GM12891 (cell line): ENCODE results near the gene ZNF618.

Source experiments
- POLR2A ChIP-seq: IDR thresholded peaks from 2 replicates; pipeline ENCODE4 v1.6.1; 2011; ENCODE audit warnings: low read depth, low read length, control low read depth
- SPI1 ChIP-seq: IDR thresholded peaks from 2 replicates; pipeline ENCODE4 v1.6.1; 2011; ENCODE audit warnings: low read depth, low read length, control low read depth

DNA sequence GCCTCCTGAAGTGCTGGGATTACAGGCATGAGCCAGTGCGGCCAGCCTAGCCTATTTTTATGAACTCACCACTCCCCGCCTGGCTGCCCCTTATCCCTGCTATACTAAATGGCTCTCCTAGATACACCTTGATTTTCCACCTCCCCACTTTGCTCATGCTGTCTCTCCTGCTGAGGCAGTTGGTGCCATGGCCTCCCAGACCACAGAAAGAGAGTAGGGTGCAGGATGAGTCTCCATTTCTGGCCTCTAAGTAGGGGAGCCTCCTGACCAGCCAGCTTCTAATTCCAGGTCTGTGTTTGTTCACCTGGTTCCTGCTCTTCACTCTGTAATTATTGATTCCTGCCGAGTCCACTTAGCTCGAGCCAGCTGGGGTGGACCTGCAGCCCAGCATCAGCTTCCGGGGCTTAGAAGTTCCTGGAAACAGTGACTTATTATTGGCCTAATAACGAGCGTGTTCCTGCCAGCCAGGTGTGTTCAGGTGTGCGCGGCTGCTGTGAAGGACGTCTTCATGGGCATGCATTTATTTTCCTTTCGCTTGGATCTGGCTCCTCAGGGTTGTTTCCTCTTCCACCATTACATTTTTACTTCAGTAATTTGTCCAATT is 34.0 kb downstream of the ZNF618 start:
- TF ChIP-seq SPI1 = no peak
- TF ChIP-seq POLR2A = no peak
